Lower leg skin (tissue), 3 donors: ENCODE data around the gene SEL1L2.

Experiments
- CTCF ChIP-seq, 3 donors: fragments of 450-650 bp; IDR thresholded peaks; one replicate each; pipeline ENCODE4 v1.5.1; 2016; ENCODE audit warnings: antibody characterized with exemption in 3 of 3, mild to moderate bottlenecking in 3 of 3, moderate library complexity in 2 of 3
- POLR2A ChIP-seq, 2 donors: fragments of 450-650 bp; IDR thresholded peaks; one replicate each; pipeline ENCODE4 v1.6.1; 2016 to 2017; ENCODE audit warnings: antibody characterized with exemption in 2 of 2, mild to moderate bottlenecking in 1 of 2, moderate library complexity in 1 of 2

- TF ChIP-seq CTCF (IDR thresholded peaks at IDR 0.05) (no peak), POLR2A (IDR thresholded peaks at IDR 0.05) (no peak)
Observed at GRCh38 chr20:13953227-13953626, 37.2 kb downstream of the SEL1L2 start.
